Activated naive CD8-positive, alpha-beta T cell (primary cell): ENCODE measurements around the gene DDC.
"Not testable (repeated sequence)": the region's sequence is repeated elsewhere in the genome, so short reads cannot be mapped to it uniquely, and the experiment has no call there.

Source experiments
- H3K27ac Mint-ChIP-seq: one replicate; pipeline ENCODE4 v1.8.0; 2021; ENCODE audit warnings: mixed read lengths
- H3K27me3 Mint-ChIP-seq: one replicate; pipeline ENCODE4 v1.8.0; 2021; ENCODE audit warnings: mixed read lengths
- H3K36me3 Mint-ChIP-seq: one replicate; pipeline ENCODE4 v1.8.0; 2021; ENCODE audit warnings: mixed read lengths
- H3K4me1 Mint-ChIP-seq: one replicate; pipeline ENCODE4 v1.8.0; 2021; ENCODE audit warnings: low read depth, mixed read lengths
- H3K4me3 Mint-ChIP-seq: one replicate; pipeline ENCODE4 v1.8.0; 2021; ENCODE audit warnings: mild to moderate bottlenecking, mixed read lengths
- H3K9me3 Mint-ChIP-seq: one replicate; pipeline ENCODE4 v1.8.0; 2021; ENCODE audit warnings: low read depth, mixed read lengths

DDC gene

DNA sequence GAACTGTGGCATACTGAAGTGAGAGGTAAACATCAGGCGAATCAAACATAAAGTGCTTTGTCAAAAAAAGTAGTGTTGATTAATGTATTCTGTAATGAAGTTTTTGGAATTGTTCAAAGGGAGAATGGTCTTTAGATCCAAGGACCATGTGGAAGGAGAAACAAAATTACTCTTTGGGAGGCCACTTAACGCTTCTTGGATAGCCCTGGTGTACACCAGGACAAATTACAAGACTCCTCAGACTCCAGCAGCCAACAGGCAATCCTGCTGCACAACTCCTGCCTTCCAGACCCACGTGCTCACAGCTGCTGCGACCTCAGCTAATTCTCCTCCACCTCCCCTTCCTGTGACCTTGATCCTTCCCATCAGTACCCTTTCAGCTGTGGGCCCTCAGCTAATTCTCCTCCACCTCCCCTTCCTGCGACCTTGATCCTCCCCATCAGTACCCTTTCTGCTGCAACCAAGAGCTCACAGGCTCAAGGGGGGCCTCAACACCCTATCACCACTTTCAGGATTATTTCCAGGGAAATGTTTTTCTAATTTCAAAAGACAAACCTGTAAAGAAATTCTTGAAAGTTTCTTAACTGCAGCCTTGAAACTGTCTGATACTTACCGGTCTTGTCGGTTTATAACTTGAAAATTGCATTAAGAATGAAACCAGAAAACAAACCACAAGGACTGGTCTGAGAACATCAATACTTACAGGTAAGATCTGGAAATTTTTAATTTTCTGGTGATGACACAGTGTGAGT, 29.7 kb upstream of the DDC start:
- H3K27ac Mint-ChIP-seq = no peak overlapping the region
- H3K27me3 Mint-ChIP-seq = peaks cover 2% of the 10 kb centered on the region
- no peaks in the 10 kb centered on the region for H3K36me3 Mint-ChIP-seq
- H3K4me3 Mint-ChIP-seq = no peak overlapping the region
- peaks cover 15% of the 10 kb centered on the region for H3K4me1 Mint-ChIP-seq
- H3K9me3 Mint-ChIP-seq = no peaks in the 10 kb centered on the region

DNA sequence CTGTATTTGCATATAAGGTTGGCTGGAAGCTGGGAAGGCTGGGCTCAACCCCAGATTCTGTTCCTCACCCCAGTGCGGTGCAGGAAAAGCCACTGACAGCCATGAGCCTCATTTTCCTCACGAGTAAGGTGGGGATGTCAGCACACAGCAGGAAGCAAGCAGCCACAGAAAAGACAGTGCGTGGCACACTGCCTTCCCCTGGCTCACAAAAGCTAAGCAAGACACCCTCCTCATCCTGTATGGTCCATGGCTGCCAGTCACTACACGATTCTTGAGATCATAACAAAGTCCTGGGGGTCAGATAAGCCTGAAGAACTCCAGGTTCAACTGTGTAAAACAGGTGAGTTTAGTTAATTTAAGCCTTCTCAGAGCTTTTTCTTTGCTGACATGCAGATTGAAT, 28.9 kb upstream of the DDC start:
- Mint-ChIP-seq H3K27ac (no peak overlapping the region), H3K4me3 (no peak overlapping the region), H3K36me3 (no peaks in the 10 kb centered on the region), H3K9me3 (no peaks in the 10 kb centered on the region), H3K27me3 (peaks cover 2% of the 10 kb centered on the region), H3K4me1 (peaks cover 15% of the 10 kb centered on the region)

DNA sequence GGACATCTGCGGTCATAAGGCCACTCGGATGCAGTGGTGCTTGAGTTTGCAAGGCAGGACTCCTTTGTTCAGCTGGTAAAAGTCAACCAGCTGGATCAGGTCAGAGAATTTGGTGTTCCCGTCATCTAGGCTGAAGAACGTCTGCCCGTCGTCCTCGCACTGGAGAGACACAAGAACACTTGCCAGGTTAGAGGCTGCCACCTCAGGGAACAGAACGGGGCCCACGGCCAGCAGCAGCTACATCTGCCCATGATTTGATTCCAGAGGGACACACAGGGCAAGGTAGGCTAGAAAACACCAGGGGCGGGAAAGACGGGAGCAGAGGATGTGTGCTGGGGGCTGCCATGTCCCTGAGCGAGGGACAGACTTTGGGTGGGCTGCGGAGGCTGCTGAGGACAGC, 27.7 kb upstream of the DDC start:
- no peak overlapping the region for H3K4me3 Mint-ChIP-seq
- no peaks in the 10 kb centered on the region for H3K9me3 Mint-ChIP-seq
- peaks cover 15% of the 10 kb centered on the region for H3K4me1 Mint-ChIP-seq
- H3K27me3 Mint-ChIP-seq = peaks cover 2% of the 10 kb centered on the region
- no peak overlapping the region for H3K27ac Mint-ChIP-seq
- no peaks in the 10 kb centered on the region for H3K36me3 Mint-ChIP-seq

DNA sequence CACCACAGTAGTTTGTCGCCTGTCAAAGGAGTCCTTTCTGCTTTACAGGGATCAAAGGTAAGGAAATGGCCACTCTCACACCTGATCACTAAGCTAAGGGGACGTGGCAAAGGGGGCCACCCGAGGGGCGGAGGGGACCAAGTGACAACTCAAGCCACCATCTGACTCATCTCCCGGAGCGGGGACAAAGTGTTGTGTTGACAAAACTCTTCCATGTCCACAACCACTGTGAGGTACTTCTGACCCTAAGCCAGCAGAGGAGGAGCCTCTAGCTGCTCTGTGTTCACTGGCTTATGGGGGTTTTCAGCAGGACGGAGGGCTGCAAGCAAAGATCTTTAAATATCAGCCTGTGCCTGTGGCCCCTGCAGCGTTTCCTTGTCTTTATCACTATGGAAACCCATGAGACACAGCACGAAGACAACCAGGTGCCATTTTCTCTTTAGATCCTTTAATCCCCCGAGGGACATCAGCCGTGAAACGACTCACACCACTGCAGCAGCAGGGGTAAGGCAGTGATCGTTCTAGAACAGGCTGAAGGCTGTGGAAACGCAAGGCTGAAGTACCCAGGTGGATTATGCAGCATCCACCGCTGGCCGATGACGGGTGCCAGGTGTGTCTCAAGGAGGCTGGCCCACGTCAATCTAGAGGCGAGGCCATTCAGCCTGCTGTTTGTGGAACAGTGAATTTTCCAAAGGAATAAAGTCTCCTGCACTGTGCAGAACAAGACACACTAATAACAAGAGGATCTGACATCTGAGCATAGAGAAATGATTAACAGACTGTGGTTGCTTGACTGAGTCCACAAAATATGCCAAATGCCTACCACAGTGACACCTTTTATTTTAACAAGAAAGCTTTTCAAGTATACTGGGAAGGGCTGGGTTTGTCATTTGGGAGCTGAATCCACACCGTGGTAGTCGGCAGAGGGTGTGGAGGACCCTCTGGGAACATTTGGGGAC, 26.6 kb upstream of the DDC start:
- Mint-ChIP-seq H3K4me1 (peaks cover 15% of the 10 kb centered on the region), H3K36me3 (no peaks in the 10 kb centered on the region), H3K9me3 (no peaks in the 10 kb centered on the region), H3K27me3 (peaks cover 2% of the 10 kb centered on the region), H3K27ac (no peak overlapping the region), H3K4me3 (no peak overlapping the region)

DNA sequence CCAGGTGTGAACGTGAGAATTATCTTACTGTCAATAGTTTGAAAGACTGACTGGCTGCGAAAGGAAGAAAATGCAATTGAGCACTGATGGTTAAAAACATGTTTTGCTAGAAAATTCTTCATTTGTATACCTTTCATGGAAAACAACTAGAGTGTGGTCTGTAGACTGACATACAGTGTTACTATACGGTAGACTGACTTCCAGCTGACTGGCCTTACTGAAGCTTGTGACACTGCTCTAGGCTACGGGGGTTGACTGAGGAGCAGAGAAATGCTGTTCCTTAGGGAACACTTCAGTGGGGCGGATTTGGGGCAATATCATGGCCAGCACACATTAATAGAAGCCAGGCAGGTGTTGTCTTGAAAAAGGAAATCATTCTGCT, 25.9 kb upstream of the DDC start:
- H3K9me3 Mint-ChIP-seq = no peaks in the 10 kb centered on the region
- no peak overlapping the region for H3K27ac Mint-ChIP-seq
- H3K36me3 Mint-ChIP-seq = no peaks in the 10 kb centered on the region
- H3K4me1 Mint-ChIP-seq = peaks cover 15% of the 10 kb centered on the region
- peaks cover 2% of the 10 kb centered on the region for H3K27me3 Mint-ChIP-seq
- H3K4me3 Mint-ChIP-seq = no peak overlapping the region

DNA sequence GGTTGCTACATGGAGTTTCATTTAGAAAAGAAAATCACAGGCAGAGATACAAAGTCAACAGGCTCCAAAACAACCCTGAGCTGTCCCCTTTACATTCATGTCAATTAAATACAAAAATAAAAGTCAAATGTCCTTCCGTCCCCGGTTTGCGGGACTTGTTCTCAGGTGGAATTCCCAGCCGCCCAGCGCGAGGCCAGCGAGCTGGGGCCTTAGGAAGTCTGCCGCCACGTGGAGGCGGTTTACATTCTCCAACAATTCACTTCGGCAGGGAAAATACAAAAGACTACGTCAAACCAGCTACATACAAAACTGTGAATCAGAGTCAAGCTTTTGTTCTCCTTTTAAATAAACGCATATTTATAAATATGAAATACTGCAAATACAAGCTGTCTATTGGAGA, 25.3 kb upstream of the DDC start:
- H3K9me3 Mint-ChIP-seq = no peaks in the 10 kb centered on the region

DNA sequence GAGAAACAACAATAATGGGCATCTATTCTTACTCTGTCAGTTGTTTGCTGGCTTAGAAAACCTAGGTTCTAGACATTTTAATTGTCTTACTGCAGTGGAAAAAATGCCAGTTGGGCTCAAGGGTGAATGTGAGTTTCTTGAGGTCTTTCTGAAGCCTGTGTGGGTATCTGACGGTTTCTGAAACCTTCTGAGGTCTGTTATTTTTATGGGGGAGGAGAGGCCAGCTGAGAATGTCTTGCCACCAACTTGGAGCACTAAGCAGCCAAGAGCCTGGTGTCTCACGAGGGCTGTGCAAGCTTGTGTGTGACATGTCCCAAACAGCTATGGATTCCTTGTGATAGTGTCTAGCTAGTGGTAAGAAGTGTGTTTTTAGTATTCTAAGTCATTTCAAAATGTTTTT, 24.2 kb upstream of the DDC start:
- Mint-ChIP-seq H3K27me3 (peaks cover 2% of the 10 kb centered on the region), H3K9me3 (no peaks in the 10 kb centered on the region), H3K27ac (no peak overlapping the region), H3K4me1 (peaks cover 2% of the 10 kb centered on the region), H3K4me3 (no peak overlapping the region), H3K36me3 (no peaks in the 10 kb centered on the region)

More for the DNA sequence above, 25.3 kb upstream of the DDC start:
- Mint-ChIP-seq H3K4me3 (no peak overlapping the region), H3K27me3 (peaks cover 2% of the 10 kb centered on the region), H3K4me1 (peaks cover 13% of the 10 kb centered on the region), H3K27ac (no peak overlapping the region), H3K36me3 (no peaks in the 10 kb centered on the region)

DNA sequence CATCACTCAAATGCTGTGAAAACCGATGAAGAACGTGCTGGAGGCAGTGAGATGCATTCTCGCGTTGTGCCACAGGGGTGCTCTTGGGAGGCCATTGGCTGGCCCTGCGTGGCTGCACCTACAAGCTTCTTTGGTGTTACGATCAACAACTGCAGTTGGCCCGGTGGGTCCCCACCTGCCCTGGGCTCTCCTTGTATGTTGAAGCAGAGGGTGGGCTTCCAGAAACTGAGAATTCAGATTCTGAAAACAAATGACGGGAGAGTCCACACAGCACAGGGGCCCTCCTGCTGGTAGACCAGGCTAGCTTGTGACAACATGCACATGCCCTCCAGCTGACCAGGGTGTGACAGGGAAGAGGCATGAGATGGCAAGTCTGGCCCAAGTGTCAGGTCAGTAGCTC, 23.7 kb upstream of the DDC start:
- Mint-ChIP-seq H3K4me1 (no peaks in the 10 kb centered on the region), H3K27ac (no peak overlapping the region), H3K9me3 (peaks cover 2% of the 10 kb centered on the region), H3K27me3 (peaks cover 2% of the 10 kb centered on the region), H3K36me3 (no peaks in the 10 kb centered on the region), H3K4me3 (no peak overlapping the region)

DNA sequence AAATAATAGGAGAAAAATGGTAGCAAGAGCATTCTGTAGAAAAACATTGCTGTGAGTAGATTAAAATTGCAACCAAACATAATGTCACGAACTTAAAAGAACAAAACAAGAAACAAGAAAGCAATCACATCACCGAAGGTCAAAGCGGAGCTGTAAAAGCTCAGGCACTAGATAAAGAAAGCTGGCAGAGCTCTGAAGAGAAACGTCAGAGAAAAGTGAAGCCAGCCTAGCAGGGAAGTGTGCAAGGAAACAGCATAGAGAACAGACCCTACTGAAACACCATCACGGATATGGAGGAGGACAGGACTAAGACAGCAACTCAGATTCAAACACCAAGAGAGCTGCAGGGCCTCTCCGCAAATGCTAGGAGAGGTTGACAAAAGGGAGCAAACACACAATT, 22.5 kb upstream of the DDC start:
- peaks cover 12% of the 10 kb centered on the region for H3K9me3 Mint-ChIP-seq
- H3K27ac Mint-ChIP-seq = no peak overlapping the region
- H3K36me3 Mint-ChIP-seq = peaks cover 3% of the 10 kb centered on the region
- peaks cover 2% of the 10 kb centered on the region for H3K27me3 Mint-ChIP-seq
- H3K4me3 Mint-ChIP-seq = no peak overlapping the region
- H3K4me1 Mint-ChIP-seq = no peaks in the 10 kb centered on the region

DNA sequence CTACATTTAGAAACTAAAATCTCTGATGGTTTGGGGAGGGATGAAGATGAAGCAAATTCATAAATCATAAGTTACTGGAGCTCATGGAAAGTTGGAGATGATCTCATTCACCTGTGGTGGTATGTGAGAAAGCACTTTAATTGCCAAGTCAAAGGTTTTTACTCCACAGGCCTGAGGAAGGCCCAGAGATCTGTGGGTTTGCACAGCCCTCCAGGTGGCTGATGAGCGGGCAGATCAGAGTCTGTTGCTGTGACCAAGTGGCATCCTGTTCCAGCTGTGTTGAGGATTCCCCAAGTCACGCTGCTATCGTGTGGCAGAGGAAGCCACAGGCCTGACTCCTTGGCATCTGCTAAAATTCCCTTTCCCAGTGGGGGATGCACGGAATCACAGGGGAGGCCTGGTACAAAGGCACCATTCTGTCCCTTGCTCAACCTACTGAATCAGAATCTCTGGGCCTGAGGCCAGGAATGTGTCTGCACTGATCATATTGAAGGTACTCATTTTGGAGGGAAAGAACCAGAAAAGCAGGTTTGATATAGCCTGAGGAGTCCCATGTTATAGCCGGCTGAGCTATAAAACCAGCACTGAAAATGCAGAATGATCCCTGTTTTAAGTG, 19.7 kb upstream of the DDC start:
- H3K36me3 Mint-ChIP-seq = peaks cover 6% of the 10 kb centered on the region
- peaks cover 12% of the 10 kb centered on the region for H3K9me3 Mint-ChIP-seq
- H3K4me1 Mint-ChIP-seq = no peaks in the 10 kb centered on the region
- no peaks in the 10 kb centered on the region for H3K27me3 Mint-ChIP-seq
- H3K4me3 Mint-ChIP-seq = no peak overlapping the region
- H3K27ac Mint-ChIP-seq = no peak overlapping the region

DNA sequence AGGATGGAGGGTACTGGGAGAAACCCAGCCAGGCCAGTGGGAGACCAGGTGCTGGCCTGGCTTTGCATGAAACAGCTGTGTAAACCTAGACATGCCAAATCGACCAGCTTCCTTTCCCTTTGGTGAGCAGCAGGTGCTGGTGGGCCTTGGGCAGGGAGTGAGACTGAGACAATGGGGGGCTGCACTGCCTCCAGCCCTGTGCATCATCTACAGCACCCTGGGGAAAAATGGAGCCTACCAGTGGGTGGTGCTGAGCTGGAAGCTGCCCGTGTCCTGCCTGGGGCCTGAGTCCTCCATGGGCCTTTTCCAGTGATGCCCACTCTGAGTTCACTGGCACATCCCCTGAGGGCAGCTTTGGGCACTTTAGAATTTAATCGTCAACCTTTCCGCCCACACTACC, 19.2 kb upstream of the DDC start:
- no peak overlapping the region for H3K4me3 Mint-ChIP-seq
- H3K36me3 Mint-ChIP-seq = peaks cover 6% of the 10 kb centered on the region
- H3K4me1 Mint-ChIP-seq = no peaks in the 10 kb centered on the region

DNA sequence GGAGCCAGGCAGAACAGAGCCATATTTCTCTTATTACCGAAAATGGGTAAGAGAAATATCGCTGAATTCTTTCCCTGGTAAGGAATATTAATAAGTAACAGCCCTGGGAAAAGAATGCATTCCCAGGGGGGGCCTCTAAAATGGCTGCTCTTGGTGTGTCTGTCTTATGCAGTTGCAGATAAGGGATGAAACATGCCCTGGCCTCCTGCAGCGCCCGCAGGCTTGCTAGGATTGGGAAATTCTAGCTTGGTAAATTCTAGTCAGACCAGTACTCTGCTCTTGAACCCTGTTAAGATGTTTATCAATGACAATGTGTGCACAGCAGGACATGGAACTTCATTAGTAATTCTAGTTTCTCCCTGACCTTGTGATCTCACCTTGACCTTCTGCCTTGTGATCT, 18.1 kb upstream of the DDC start:
- H3K4me1 Mint-ChIP-seq, H3K27me3 Mint-ChIP-seq, H3K36me3 Mint-ChIP-seq, H3K4me3 Mint-ChIP-seq, H3K27ac Mint-ChIP-seq: not testable (repeated sequence)
- H3K9me3 Mint-ChIP-seq = peaks cover 12% of the 10 kb centered on the region

More for the DNA sequence above, 19.2 kb upstream of the DDC start:
- no peak overlapping the region for H3K27ac Mint-ChIP-seq
- peaks cover 12% of the 10 kb centered on the region for H3K9me3 Mint-ChIP-seq
- no peaks in the 10 kb centered on the region for H3K27me3 Mint-ChIP-seq

DNA sequence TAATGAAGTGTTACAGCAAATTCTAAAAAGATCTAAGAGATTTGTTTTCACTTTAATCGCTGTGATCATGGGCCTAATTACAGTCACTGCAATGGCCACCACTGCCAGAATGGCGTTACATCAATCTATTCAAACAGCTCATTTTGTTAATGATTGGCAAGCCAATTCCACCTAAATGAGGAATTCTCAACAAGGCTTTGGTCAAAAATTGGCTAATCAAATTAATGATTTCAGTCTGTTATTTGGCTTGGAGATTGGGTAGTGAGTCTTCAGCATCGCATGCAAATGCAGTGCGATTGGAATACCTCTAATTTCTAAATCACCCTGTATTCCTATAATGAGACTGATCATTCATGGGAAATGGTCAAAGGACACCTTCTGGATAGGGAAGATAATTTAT, 17.1 kb upstream of the DDC start:
- not testable (repeated sequence) for H3K4me3 Mint-ChIP-seq
- peaks cover 10% of the 10 kb centered on the region for H3K36me3 Mint-ChIP-seq

DNA sequence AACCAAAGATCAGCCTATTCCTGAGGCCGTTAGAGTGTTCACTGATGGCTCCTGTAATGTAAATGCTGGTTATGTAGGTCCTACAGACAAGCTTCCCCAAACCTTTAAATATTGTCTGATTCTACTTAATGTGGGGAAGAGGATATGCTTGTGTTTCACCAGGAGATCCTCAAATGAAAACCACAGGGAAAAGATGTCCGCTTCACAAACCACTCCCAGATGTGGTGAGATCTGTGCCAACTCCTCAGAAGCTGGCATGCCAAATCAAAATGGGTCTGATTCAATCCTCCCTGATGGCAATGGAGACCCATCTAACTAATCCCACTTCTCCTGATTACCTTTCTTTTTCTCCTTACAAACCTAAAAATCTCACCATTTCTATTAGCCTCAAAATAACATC, 15.5 kb upstream of the DDC start:
- not testable (repeated sequence) for H3K4me1 Mint-ChIP-seq, H3K4me3 Mint-ChIP-seq, H3K27ac Mint-ChIP-seq, H3K27me3 Mint-ChIP-seq
- peaks cover 12% of the 10 kb centered on the region for H3K9me3 Mint-ChIP-seq
- peaks cover 10% of the 10 kb centered on the region for H3K36me3 Mint-ChIP-seq

More for the DNA sequence above, 17.1 kb upstream of the DDC start:
- H3K4me1 Mint-ChIP-seq, H3K27ac Mint-ChIP-seq, H3K27me3 Mint-ChIP-seq: not testable (repeated sequence)
- peaks cover 12% of the 10 kb centered on the region for H3K9me3 Mint-ChIP-seq

DNA sequence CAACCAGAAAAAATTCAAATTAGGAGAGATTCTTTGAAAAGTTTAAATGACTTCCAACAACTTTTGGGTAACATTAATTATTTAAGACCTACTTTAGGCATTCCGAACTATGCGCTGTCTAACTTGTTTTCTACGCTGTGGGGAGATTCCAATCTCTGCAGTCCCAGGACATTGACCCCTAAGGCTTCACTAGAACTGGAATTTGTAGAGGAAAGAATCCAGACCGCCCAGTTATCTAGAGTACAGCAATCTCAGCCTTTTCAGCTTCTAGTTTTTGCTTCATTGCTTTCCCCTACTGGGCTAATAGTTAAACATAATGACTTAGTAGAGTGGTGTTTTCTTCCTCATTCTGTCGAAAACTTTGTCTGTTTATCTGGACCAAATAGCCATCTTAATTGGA, 14.9 kb upstream of the DDC start:
- Mint-ChIP-seq H3K4me3 (no peak overlapping the region), H3K27ac (no peak overlapping the region), H3K4me1 (no peaks in the 10 kb centered on the region), H3K9me3 (peaks cover 12% of the 10 kb centered on the region), H3K36me3 (peaks cover 14% of the 10 kb centered on the region), H3K27me3 (peaks cover 1% of the 10 kb centered on the region)
